GM13976 (cell line): Measurements from ENCODE around the gene TIMP3.

ENCODE experiments used
- DNase-seq: peaks from one replicate; pipeline ENCODE4 v3.0.0; 2012; ENCODE audit warnings: low spot score
- CTCF ChIP-seq: IDR thresholded peaks from 2 replicates; pipeline ENCODE4 v1.5.1; 2012; ENCODE audit warnings: borderline replicate concordance, mild to moderate bottlenecking; ENCODE audit not compliant: insufficient read depth; ENCODE audit errors: extremely low read depth, missing control alignments, control extremely low read depth
- in situ Hi-C: fragments of 300-500 bp; cut with MboI; formaldehyde crosslinking; loops from one replicate; pipeline ENCODE4 v1.12.0; 2022; ENCODE audit warnings: low sequenced_read_pairs, mixed read lengths, inconsistent platforms; ENCODE audit not compliant: unreplicated experiment

Gene TIMP3

DNA sequence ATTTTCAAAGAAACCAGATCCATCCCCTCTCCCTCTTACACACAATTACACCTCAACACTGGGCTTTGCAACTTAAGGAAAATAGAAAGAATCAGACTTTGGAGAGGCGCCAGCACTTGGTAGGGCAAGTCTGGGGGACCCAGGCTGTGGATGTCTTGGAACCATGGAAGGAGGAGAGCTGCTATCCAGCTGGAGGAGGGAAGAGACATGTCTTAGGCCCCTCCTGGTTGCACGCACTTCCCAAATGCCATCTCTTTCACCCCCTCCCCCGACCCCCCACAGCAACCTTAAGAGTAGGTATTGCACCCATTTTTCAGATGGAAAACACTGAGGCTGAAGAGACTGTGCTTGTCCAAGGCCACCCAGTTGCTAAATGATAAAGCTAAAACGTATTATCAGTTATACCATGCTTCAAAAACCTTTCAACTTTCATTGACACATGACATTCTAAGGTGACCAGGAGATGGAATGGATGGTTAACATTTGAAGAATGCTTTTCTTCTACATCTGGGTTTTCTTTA lies 3.9 kb downstream of the TIMP3 start:
- no peak for TF ChIP-seq CTCF
- in situ Hi-C loops = no loop called here
- DNase-seq = no peak

DNA sequence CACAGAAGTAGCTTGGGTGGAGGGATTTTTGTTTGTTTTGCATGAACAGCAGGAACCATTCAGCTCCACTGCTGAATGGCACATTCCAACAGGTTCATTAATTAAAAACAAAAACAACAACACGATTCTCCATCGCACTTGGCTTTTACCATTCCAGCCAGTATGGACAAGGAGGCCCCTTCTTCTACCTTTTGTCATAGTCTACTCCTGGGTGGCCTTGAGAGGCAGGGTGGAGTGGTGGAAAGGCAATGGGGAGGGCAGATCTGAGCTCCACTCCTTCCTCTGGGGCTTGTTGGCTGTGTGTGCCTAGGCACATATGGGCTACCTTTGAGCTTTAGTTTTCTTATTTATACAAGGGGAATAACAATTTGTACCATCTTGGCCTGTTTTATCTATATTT lies 4.8 kb downstream of the TIMP3 start:
- DNase-seq = no peak
- no peak for TF ChIP-seq CTCF
- in situ Hi-C loops = no loop called here

DNA sequence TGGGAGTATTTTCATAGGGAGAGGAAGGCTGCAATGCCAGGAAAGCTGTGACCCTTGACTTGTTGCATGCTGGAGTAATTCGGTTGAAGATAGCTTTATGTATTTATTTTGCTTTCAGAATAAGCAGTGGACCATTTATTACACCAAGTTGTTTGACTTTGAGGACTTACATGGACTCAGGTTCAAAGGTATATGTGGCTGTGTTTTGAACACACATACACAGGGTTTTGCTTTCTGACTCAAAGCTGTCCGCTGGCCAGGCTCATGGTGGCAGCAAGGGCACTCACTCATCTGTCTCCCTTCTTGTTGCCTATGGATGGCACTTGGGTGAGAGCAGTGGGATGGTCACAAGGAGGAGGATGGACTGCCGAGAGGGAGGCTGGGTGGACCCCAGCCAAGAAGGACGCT lies 6.5 kb downstream of the TIMP3 start:
- in situ Hi-C loops = no loop called here
- no peak for DNase-seq
- no peak for TF ChIP-seq CTCF

GRCh38 chr22:32809786-32810554 lies 8.5 kb downstream of the TIMP3 start:
- no peak for DNase-seq
- in situ Hi-C loops = no loop called here

DNA sequence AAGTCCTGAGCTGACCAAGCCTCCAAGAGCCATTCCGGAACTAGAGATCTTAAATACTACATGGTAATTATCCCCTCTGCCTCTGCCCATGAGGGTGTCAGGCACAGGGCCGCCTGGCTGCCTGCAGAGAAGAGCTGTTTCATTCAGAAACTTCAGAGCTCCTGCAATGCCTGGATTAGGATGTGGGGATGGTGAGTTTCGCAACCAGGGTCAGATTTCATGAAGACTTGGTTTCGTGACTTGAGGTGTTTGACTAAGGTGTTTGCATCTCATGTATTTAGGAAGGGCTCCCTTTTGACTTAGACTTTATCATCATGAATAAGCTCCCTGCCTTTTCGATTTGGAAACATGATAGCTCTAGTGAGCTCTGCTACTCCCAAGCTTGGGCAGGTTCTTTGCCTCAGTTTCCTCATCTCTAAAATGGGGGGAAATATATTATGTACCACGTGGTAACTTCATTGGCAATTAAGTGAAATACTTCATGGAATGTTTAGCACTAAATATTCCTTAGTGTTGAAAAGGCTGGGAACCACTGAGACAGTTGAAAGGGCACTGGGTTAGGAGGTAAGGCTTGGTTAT lies 9.1 kb downstream of the TIMP3 start:
- no peak for TF ChIP-seq CTCF
- in situ Hi-C loops = no loop called here

More at GRCh38 chr22:32809786-32810554, 8.5 kb downstream of the TIMP3 start:
- no peak for TF ChIP-seq CTCF

DNA sequence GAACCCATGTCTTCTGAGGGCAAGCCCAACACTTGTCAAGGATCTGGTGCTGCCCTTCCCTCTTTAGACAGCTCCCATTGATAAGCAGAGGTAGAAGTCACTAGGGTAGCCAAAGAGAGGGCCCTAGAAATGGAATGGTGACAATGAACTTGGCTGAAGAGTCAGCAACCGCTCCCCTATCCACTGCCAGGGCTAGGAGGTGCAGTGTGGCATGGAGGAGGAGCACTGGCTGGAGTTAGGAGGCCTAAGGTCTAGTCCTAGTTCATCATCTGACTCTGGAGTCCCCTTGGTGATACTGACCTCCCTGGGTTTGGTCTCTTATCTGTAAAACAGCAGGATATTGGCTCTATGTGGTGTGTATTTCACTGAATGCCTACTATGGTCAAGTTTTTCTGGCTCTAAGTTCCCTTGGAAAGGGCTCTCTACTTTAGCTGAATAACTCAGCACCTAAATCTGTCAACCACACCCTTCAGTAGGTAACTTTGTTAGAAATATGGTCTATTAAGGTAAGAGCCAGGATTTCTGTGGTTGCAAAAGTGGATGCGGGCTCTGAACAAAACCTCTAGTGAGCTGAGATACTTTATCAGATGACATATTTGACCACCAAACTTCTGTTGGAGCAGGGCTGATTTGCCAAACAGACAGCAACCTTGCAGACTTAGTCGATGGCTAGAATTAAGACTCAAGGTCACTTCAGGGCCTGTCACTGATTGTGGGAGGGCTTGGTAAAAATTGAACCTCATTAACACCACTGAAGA lies 10.5 kb downstream of the TIMP3 start:
- in situ Hi-C loops = no loop called here
- no peak for TF ChIP-seq CTCF
- DNase-seq = no peak

More for the DNA sequence above, 9.1 kb downstream of the TIMP3 start:
- no peak for DNase-seq
